HepG2 (cell line): Measurements from ENCODE around the gene SMCO4. TPM values are rescaled to one million over a fixed set of nuclear protein-coding genes. Genes with fewer than 3 reads are reported as not detected.

Experiments
- ATAC-seq: fragments of 200-7000 bp; cut with Tn5 transposase; 3 replicates; pipeline ENCODE4 v1.9.1; 2020; ENCODE audit warnings: mild to moderate bottlenecking, moderate library complexity
- BruUV-seq: library from RNA; stranded (reverse); fragments of 400-500 nt; replicated peaks from 2 replicates; lab custom pipeline; 2021; lab: Mats Ljungman, UMichigan
- CTCF ChIA-PET: fragments of 300-600 bp; formaldehyde crosslinking; extraction: SDS; loops from one replicate; lab custom pipeline; 2021; ENCODE audit warnings: low total read pairs, inconsistent platforms, low intra/inter-chr PET ratio; lab: Yijun Ruan, JAX
- POLR2A ChIA-PET: fragments of 350-600 bp; sonication (Branson Sonifier 250); formaldehyde crosslinking; loops from one replicate; lab custom pipeline; 2020; ENCODE audit warnings: antibody characterized with exemption, inconsistent platforms; lab: Yijun Ruan, JAX
- DNase-seq: peaks from one replicate; pipeline ENCODE4 v3.0.0-alpha.2; 2015; ENCODE audit warnings: low spot score
- FAIRE-seq: peaks from 3 replicates; lab custom pipeline; 2011; peaks lifted over from hg19 to GRCh38; lab: Jason Lieb, UNC
- H2AFZ ChIP-seq: one replicate; pipeline ENCODE4 v1.6.1; 2011; ENCODE audit warnings: low read length, inconsistent platforms
- H3K27ac ChIP-seq: fragments of 300-600 bp; 3 replicates; pipeline ENCODE4 v1.8.0; 2011; ENCODE audit warnings: mixed run types, mild to moderate bottlenecking, mixed read lengths, low read length, inconsistent platforms; ENCODE audit not compliant: insufficient read depth; ENCODE audit errors: extremely low read length
- H3K27me3 ChIP-seq, 2 experiments: fragments of 200-600 bp in 1 of 2; 2 replicates in 1 of 2; 3 replicates in 1 of 2; pipeline versions ENCODE4 v1.6.0 to v1.8.0; 2011; ENCODE audit warnings: low read length in 2 of 2, mild to moderate bottlenecking in 2 of 2, moderate library complexity in 2 of 2, inconsistent platforms in 1 of 2; ENCODE audit not compliant: insufficient read depth in 2 of 2, control insufficient read depth in 1 of 2
- H3K36me3 ChIP-seq, 2 experiments: fragments of 200-600 bp in 1 of 2; replicated peaks in 1 of 2; 2 replicates in 1 of 2; 3 replicates in 1 of 2; pipeline versions ENCODE4 v1.5.1 to v1.8.0; 2011; ENCODE audit warnings: low read length in 2 of 2, inconsistent platforms in 1 of 2; ENCODE audit not compliant: insufficient read depth in 2 of 2, control insufficient read depth in 1 of 2
- H3K4me1 ChIP-seq: 2 replicates; pipeline ENCODE4 v1.5.1; 2012; ENCODE audit warnings: low read length, inconsistent platforms; ENCODE audit not compliant: insufficient read depth
- H3K4me2 ChIP-seq: 2 replicates; pipeline ENCODE4 v1.6.0; 2011; ENCODE audit warnings: low read depth, low read length, inconsistent platforms
- H3K4me3 ChIP-seq, 3 experiments: fragments of 200-600 bp in 1 of 3; sonication (generic), shearing (Covaris generic) in 1 of 3; replicated peaks in 1 of 3; 2 replicates each; pipeline ENCODE4 v1.5.1; 2011 to 2016; ENCODE audit warnings: low read length in 3 of 3, inconsistent platforms in 2 of 3, low read depth in 2 of 3, mild to moderate bottlenecking in 2 of 3, control low read depth in 1 of 3, mixed read lengths in 1 of 3; ENCODE audit not compliant: insufficient read depth in 1 of 3
- H3K79me2 ChIP-seq: one replicate; pipeline ENCODE4 v1.6.1; 2011; ENCODE audit warnings: low read length, inconsistent platforms; ENCODE audit not compliant: insufficient read depth
- H3K9ac ChIP-seq: 2 replicates; pipeline ENCODE4 v1.6.0; 2011; ENCODE audit warnings: mild to moderate bottlenecking, low read depth, low read length, inconsistent platforms; ENCODE audit not compliant: insufficient read depth
- H3K9me3 ChIP-seq: 2 replicates; pipeline ENCODE4 v1.5.1; 2012; ENCODE audit warnings: mild to moderate bottlenecking, low read length
- H4K20me1 ChIP-seq: 2 replicates; pipeline ENCODE4 v1.6.0; 2011; ENCODE audit warnings: inconsistent platforms, mild to moderate bottlenecking, low read length, moderate library complexity; ENCODE audit not compliant: insufficient read depth
- ARNT2 ChIP-seq: sonication (generic); formaldehyde crosslinking; IDR thresholded peaks from 2 replicates; pipeline ENCODE4 v1.8.0; 2022; ENCODE audit warnings: mild to moderate bottlenecking, low read depth, missing genetic modification reagents, moderate library complexity
- FOXA1 ChIP-seq, 2 experiments: fragments of 450-650 bp in 1 of 2; sonication (generic) in 1 of 2; formaldehyde crosslinking in 1 of 2; IDR thresholded peaks; 2 replicates each; pipeline versions ENCODE4 v1.4.0 to v1.6.1; 2016 to 2020; ENCODE audit warnings: missing genetic modification reagents in 1 of 2
- JUND ChIP-seq: sonication (generic); formaldehyde crosslinking; IDR thresholded peaks from 2 replicates; pipeline ENCODE4 v1.8.0; 2022; ENCODE audit warnings: mild to moderate bottlenecking, missing genetic modification reagents
- MXD1 ChIP-seq: sonication (generic); formaldehyde crosslinking; IDR thresholded peaks from 2 replicates; pipeline ENCODE4 v1.4.0; 2020; ENCODE audit warnings: mild to moderate bottlenecking, missing genetic modification reagents
- MXD4 ChIP-seq: IDR thresholded peaks from 2 replicates; pipeline ENCODE4 v1.6.1; 2016; ENCODE audit warnings: mild to moderate bottlenecking, missing biosample characterization, missing genetic modification reagents
- PRDM10 ChIP-seq: sonication (generic); formaldehyde crosslinking; IDR thresholded peaks from 2 replicates; pipeline ENCODE4 v1.4.0; 2020; ENCODE audit warnings: low read depth, missing genetic modification reagents
- PRPF4 ChIP-seq: fragments of 200-400 bp; formaldehyde crosslinking; IDR thresholded peaks from 2 replicates; pipeline ENCODE4 v1.6.1; 2016; ENCODE audit warnings: low read length, low read depth; ENCODE audit not compliant: poor library complexity, severe bottlenecking
- RAD51 ChIP-seq: fragments of 450-650 bp; IDR thresholded peaks from 2 replicates; pipeline ENCODE4 v1.6.1; 2016; ENCODE audit warnings: borderline replicate concordance
- XRCC5 ChIP-seq: fragments of 200-400 bp; formaldehyde crosslinking; optimal IDR thresholded peaks from 2 replicates; pipeline ENCODE3; 2017; ENCODE audit warnings: mild to moderate bottlenecking, low read length
- ZNF281 ChIP-seq: sonication (generic); formaldehyde crosslinking; IDR thresholded peaks from 2 replicates; pipeline ENCODE4 v1.4.0; 2020; ENCODE audit warnings: missing genetic modification reagents, borderline replicate concordance
- ZNF331 ChIP-seq: sonication (generic); formaldehyde crosslinking; IDR thresholded peaks from 2 replicates; pipeline ENCODE4 v1.4.0; 2020; ENCODE audit warnings: missing genetic modification reagents
- ZNF337 ChIP-seq: sonication (generic); formaldehyde crosslinking; IDR thresholded peaks from 2 replicates; pipeline ENCODE4 v1.5.1; 2020; ENCODE audit warnings: missing genetic modification reagents, low read depth, mild to moderate bottlenecking, borderline replicate concordance
- ZSCAN21 ChIP-seq: sonication (generic); formaldehyde crosslinking; IDR thresholded peaks from 2 replicates; pipeline ENCODE4 v1.8.0; 2022; ENCODE audit warnings: mild to moderate bottlenecking, missing genetic modification reagents, moderate library complexity, borderline replicate concordance
- WGBS: methylation state at CpG from one replicate; pipeline ENCODE4 v1.1.6; 2017; ENCODE audit warnings: low lambda C conversion rate; 5-methylcytosine and 5-hydroxymethylcytosine counted together
- in situ Hi-C: cut with HindIII; loops from 2 replicates; pipeline ENCODE4 v1.10.0; 2017; ENCODE audit warnings: low pct_unique_long_range_greater_than_20kb; ENCODE audit not compliant: extremely low pct_ligation_motif_present
- intact Hi-C: fragments of 100-400 bp; cut with micrococcal nuclease; formaldehyde crosslinking; loops from one replicate; pipeline ENCODE4 v1.10.0; 2022; ENCODE audit not compliant: unreplicated experiment
- polyA plus RNA-seq, 8 experiments: library from polyadenylated mRNA; depleted of rRNA in 3 of 8; stranded (reverse) in 7 of 8; unstranded in 1 of 8; fragments of >200 nt; fragmentation: Illumina TruSeq in 4 of 8; extraction: Trizol in 4 of 8; gene quantifications; 2 replicates each; pipeline versions ENCODE4 v1.2.1 to v1.2.3, GENCODE V29; 2011 to 2016; ENCODE audit warnings: low read depth in 4 of 8, missing spikeins in 1 of 8, mixed read lengths in 1 of 8; ENCODE audit not compliant: insufficient read depth in 1 of 8
- total RNA-seq, 5 experiments: library from RNA; depleted of rRNA; stranded (reverse); fragments of >200 nt; fragmentation: Illumina TruSeq; extraction: Trizol; gene quantifications; 2 replicates each; pipeline ENCODE4 v1.2.3, GENCODE V29; 2016; ENCODE audit warnings: low read depth in 1 of 5

Gene SMCO4
- total and polyA plus RNA-seq, 2 of the 13 experiments (the other 11 are each of a cell fraction or from before 2014, with no cell fraction given) = 10.6 to 28.5 TPM

GRCh38 chr11:93458286-93458685 is 84.9 kb downstream of the SMCO4 start (continued):
- no peak for TF ChIP-seq MXD1 (CRISPR knock-in tag)
- TF ChIP-seq PRPF4 = no peak
- no peak for TF ChIP-seq ZNF337
- no peak for TF ChIP-seq JUND (CRISPR knock-in tag)
- no peak for TF ChIP-seq ZSCAN21 (CRISPR knock-in tag)

- POLR2A ChIA-PET = no interaction called here
- no peak overlapping the region for H3K27ac ChIP-seq
- CTCF ChIA-PET = no interaction called here
- no peak overlapping the region for H3K4me3 ChIP-seq
- ATAC-seq (peak; percentile 38; the same call in 2 of the 3 replicates), DNase-seq (peak; percentile 60), FAIRE-seq (no peak)
- WGBS = 35% methylated on average over 5 of the region's 8 CpGs
- no peak overlapping the region for H3K9ac ChIP-seq
- BruUV-seq = no TSS peak
- no peaks in the 10 kb centered on the region for H4K20me1 ChIP-seq
- no peaks in the 10 kb centered on the region for H3K9me3 ChIP-seq
- H2AFZ ChIP-seq = no peak overlapping the region
- TF ChIP-seq ARNT2 (CRISPR knock-in tag) = no peak
- TF ChIP-seq RAD51 = no peak
- TF ChIP-seq PRDM10 = no peak
- no peak for TF ChIP-seq FOXA1 (IDR thresholded peaks at IDR 0.05)
- 0 out of 2 replicates have a peak, but pooled peaks have one; percentile 21 for TF ChIP-seq FOXA1 (CRISPR knock-in tag; IDR thresholded peaks at IDR 0.05)
- no peak for TF ChIP-seq MXD4 (CRISPR knock-in tag)
- peak; percentile 93 for TF ChIP-seq ZNF331
- TF ChIP-seq XRCC5 = peak; percentile 56
- peak; percentile 87 for TF ChIP-seq ZNF281 (CRISPR knock-in tag)
- intact Hi-C loops = loop anchor here (5.0 kb wide), 1 partner anchor 88 kb away; no protein-coding TSS in a partner anchor
- H3K79me2 ChIP-seq = no peaks in the 10 kb centered on the region
- no peaks in the 10 kb centered on the region; a peak in 1 of 5 replicates for H3K27me3 ChIP-seq
- H3K36me3 ChIP-seq = no peaks in the 10 kb centered on the region
- no peak overlapping the region for H3K4me2 ChIP-seq
- in situ Hi-C loops = no loop called here
- H3K4me1 ChIP-seq = peaks cover 9% of the 10 kb centered on the region; the same call in 1 of the 2 replicates
Measured at GRCh38 chr11:93444617-93445073, 98.5 kb downstream of the SMCO4 start.
